AG09309 (cell line): Measurements from ENCODE around the gene SSBP2.

ENCODE experiments used
- DNase-seq: peaks from one replicate; pipeline ENCODE4 v3.0.0-alpha.2; 2010; ENCODE audit warnings: low read depth
- H3K4me3 ChIP-seq: 2 replicates; pipeline ENCODE4 v1.5.1; 2011; ENCODE audit warnings: mild to moderate bottlenecking, low read depth, low read length, moderate library complexity; ENCODE audit not compliant: control insufficient read depth
- CTCF ChIP-seq: IDR thresholded peaks from 2 replicates; pipeline ENCODE4 v1.5.1; 2011; ENCODE audit warnings: mild to moderate bottlenecking, low read depth, low read length, inconsistent platforms; ENCODE audit not compliant: insufficient read depth, control insufficient read depth; ENCODE audit errors: missing control alignments

The SSBP2 gene

GRCh38 chr5:81650987-81651386, 99.9 kb downstream of the SSBP2 start:
- no peak for TF ChIP-seq CTCF
- DNase-seq, result no peak
- no peak overlapping the region for H3K4me3 ChIP-seq

GRCh38 chr5:81646469-81646995, 104.4 kb downstream of the SSBP2 start:
- H3K4me3 ChIP-seq, result no peak overlapping the region
- no peak for DNase-seq
- TF ChIP-seq CTCF, result no peak

- TF ChIP-seq CTCF, result no peak
- no peak overlapping the region for H3K4me3 ChIP-seq
- DNase-seq, result no peak
These were observed 108.7 kb downstream of the SSBP2 start for GRCh38 chr5:81642210-81642609.

- TF ChIP-seq CTCF, result no peak
- H3K4me3 ChIP-seq, result no peak overlapping the region
- no peak for DNase-seq
These were observed 111.3 kb downstream of the SSBP2 start for GRCh38 chr5:81639556-81639955.

GRCh38 chr5:81638471-81638870, 112.4 kb downstream of the SSBP2 start:
- H3K4me3 ChIP-seq, result no peak overlapping the region
- TF ChIP-seq CTCF, result no peak
- DNase-seq, result no peak

- TF ChIP-seq CTCF, result no peak
- H3K4me3 ChIP-seq, result no peak overlapping the region
- DNase-seq, result no peak
These were observed 117.0 kb downstream of the SSBP2 start for GRCh38 chr5:81633891-81634290.

GRCh38 chr5:81633471-81633870, 117.4 kb downstream of the SSBP2 start:
- no peak overlapping the region for H3K4me3 ChIP-seq
- TF ChIP-seq CTCF, result no peak
- no peak for DNase-seq
